GM18502 (cell line): ENCODE data around the gene PCDH9.

ENCODE experiments used
- ATAC-seq: cut with Tn5 transposase; IDR thresholded peaks from one replicate; pipeline ENCODE4 v1.9.1; 2021; ENCODE audit warnings: mild to moderate bottlenecking; ENCODE audit not compliant: unreplicated experiment, poor library complexity

Gene PCDH9

GRCh38 chr13:66559093-66559492, 671.0 kb downstream of the PCDH9 start:
- ATAC-seq: no peak

DNA sequence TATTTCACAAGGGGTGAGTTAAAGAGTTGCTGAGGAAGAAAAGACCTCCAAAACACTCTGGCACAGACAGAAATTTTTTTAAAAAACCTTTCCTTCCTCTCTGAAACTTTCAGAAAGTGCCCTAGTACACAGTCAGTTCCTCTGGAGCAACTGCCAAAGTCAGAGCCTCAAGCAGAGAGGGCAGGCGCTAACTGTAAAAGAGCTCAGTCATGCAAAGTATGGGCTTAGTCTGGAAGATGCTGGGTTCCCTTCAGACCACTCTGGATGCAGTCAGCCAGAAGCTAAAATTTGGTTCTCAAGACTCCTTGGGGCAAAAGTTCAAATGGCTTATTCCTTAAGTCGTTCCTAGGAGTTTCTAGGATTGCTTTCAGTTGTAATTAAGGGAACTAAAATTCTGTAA, 671.6 kb downstream of the PCDH9 start:
- ATAC-seq: no peak

- ATAC-seq: no peak
These were observed 672.8 kb downstream of the PCDH9 start for GRCh38 chr13:66557357-66557756.

- no peak for ATAC-seq
These were observed 673.8 kb downstream of the PCDH9 start for GRCh38 chr13:66556306-66556705.

- ATAC-seq: no peak
These were observed 676.7 kb downstream of the PCDH9 start for GRCh38 chr13:66553391-66553790.

DNA sequence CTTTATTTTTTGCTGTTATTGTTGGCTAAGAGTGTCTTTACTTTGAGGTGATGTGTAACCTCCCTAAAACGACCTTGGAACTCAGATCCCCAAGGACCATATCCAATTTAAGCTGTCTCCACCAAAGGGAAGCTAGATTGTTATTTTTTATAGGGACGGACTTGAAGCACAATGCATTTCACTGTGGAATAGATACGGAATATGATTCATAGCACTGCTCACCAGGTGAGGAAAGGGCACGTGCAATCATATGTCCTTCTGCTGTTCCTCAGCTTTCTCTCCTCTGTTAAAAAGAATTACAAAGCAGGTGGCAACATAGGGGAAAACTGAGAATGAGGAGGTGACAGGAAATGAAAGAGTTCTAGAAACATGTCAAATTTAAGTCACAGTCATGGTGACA, 679.0 kb downstream of the PCDH9 start:
- ATAC-seq: no peak

DNA sequence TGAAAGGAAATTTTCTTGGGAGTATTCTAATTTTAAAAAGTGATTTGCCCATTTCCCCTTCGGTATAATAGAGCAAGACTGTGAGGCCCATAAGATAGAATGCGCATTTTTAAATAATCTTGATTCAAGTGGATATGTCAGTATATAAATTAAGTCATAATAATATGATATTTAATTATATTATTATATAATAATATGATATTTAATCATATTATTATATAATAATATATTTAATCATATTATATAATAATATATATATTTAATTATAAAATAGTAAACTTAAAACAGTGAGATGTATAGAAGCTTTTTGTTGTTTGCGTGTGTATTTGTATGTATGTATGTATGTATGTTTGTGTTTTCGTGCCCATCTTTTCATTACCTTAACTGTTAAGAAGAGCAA, 682.5 kb downstream of the PCDH9 start:
- no peak for ATAC-seq

DNA sequence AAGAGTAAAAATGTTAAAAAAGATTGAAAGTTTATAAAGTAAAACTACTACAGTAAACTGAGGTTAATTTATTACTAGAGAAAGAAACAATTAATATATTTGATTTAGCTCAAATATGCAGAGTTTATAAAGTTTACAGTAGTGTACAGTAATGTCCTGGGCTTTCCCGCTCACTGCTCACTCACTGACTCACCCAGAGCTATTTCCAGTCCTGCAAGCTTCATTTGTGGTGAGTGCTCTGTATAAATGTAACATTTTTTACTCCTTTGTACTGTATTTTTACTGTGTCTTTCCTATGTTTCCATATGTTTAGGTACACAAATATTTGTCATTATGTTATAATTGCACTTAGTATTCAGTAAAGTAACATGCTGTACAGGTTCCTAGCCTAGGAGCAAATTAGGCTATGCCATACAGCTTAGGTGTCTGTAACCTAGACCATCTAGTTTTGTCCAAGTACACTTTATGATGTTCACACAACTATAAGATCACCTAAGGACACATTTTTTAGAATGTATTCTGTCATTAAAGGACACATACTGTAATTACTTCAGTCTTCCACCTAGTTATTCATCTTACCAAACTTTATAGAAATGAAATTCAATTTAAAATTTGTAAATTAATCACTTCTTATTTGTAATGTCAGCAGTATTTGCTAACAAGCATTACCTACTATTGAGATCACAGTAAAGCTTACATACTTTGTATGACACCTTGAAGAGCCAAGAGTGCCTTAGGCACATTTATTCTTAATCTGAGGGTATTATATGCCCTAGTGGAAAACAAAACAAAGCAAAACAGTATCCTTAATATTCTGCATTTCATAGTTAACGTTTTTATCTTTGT, 683.4 kb downstream of the PCDH9 start:
- ATAC-seq: no peak

GRCh38 chr13:66543780-66544179, 686.4 kb downstream of the PCDH9 start:
- no peak for ATAC-seq

GRCh38 chr13:66537417-66537816, 692.7 kb downstream of the PCDH9 start:
- ATAC-seq: no peak

GRCh38 chr13:66536746-66537145, 693.4 kb downstream of the PCDH9 start:
- ATAC-seq: no peak

GRCh38 chr13:66534561-66534960, 695.6 kb downstream of the PCDH9 start:
- ATAC-seq: no peak

- ATAC-seq: no peak
These were observed 697.3 kb downstream of the PCDH9 start for GRCh38 chr13:66532845-66533244.

DNA sequence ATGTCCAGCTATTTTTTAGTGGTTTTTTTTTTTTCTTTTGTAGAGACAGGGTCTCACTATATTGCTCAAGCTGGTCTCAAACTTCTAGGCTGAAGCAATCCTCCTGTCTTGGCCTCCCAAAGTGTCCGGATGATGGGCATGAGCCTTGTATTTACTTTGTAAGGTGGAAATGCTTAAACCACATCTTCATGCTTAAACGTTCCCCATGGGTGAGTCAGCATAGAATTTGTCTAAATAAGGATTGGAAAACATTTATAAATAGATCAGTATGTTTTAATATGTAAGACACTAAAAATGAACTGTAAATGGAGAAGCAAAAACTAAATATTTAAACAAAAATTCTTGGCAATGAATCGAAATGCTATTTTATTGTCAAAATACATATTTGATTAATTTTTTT, 698.0 kb downstream of the PCDH9 start:
- no peak for ATAC-seq

GRCh38 chr13:66530686-66531085, 699.5 kb downstream of the PCDH9 start:
- ATAC-seq: no peak

DNA sequence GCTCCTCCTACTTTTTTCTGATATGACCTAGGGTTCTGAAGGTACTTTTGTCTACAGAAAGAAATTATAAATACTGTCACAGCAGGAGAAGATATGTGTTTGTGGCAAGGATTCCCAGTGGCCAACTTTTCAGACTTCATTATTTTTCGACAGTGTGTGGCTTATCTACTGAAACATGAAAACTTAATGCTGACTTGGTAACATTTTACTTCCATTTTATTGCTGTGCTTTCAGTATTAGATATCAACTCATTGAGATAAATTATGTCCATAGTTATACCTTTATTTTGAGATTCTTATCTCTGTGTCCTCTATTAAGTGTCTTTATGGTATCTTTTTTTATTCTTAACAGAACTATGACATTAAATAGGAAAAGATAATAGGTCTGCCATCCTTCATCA, 700.0 kb downstream of the PCDH9 start:
- ATAC-seq: no peak

DNA sequence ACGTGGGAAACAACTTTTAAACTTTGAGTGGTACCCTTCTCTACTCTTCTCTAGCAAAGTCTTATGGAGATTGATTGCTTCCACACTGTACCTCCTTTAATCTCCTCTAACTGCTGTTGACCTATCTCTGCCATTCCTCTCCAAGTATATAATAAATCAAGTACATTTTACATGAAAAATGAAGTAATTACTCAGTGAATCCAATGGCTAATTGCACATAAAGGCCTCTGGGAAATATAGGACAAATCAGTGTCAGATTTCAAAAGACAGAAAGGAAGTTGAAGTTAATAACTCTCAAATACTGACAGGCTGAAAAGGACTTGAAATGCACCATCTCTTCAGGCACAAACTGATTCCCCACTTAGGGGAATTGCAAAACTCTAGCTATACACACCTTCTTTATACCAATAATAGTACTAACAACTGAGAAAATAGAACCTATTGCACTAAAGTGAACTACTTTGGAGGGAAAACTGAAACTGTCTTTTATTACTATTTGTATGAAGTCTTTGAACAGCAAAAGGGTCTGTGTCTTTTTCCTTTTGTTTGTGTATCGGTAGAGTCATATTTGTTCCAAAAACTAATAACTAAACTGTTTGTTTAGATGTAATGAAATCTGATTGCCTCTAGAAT, 701.1 kb downstream of the PCDH9 start:
- no peak for ATAC-seq

DNA sequence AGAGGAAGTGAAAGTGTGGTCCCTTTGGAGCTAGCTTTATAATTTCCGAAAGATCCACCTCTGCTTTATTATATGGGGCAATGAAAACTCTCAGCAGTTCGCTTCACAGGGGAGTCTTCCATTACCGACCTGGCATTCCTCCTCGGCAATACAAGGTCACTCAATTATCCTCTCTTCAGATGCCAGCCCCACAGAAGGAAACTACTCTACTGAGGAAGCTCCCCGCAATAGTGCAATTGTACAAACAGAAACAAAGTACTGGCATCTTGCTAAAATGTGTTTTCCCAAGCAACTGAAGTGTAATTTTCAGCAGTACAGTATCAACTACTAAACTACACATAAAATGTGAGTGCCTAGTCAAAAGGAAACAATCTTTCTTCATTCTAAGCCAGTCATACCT, 702.0 kb downstream of the PCDH9 start:
- no peak for ATAC-seq

GRCh38 chr13:66520511-66521355, 709.4 kb downstream of the PCDH9 start:
- no peak for ATAC-seq

- ATAC-seq: no peak
These were observed 710.9 kb downstream of the PCDH9 start for GRCh38 chr13:66519259-66519658.

DNA sequence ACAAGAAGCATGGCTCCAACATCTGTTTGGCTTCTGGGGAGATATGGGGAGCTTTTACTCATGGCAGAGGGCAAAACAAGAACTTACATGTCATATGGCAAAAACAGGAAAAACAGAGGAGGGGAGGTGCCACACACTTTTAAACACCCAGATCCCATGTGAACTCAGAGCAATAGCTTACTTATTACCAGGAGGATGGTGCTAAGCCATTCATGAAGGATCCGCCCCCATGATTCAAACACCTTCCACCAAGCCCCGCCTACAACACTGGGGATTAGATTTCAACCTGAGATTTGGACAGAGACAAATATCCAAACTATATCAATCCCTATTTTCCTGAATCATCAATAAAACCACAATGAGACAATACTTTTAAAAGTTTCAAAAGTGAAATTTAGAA, 712.1 kb downstream of the PCDH9 start:
- ATAC-seq: no peak
